Suprapubic skin (tissue), 4 donors: ENCODE measurements around the gene DNAH11. TPM values are rescaled to one million over a fixed set of nuclear protein-coding genes. Genes with fewer than 3 reads are reported as not detected.

Source experiments
- DNase-seq, 2 donors: peaks; one replicate each; pipeline ENCODE4 v3.0.0-alpha.2; 2019; ENCODE audit warnings: low spot score in 2 of 2
- H3K27ac ChIP-seq: fragments of 200-600 bp; sonication (generic); one replicate; pipeline ENCODE4 v1.5.1; 2019
- H3K27me3 ChIP-seq: fragments of 200-600 bp; sonication (generic); one replicate; pipeline ENCODE4 v1.5.1; 2019
- H3K36me3 ChIP-seq: fragments of 200-600 bp; sonication (generic); one replicate; pipeline ENCODE4 v1.5.1; 2019
- H3K4me1 ChIP-seq: fragments of 200-600 bp; sonication (generic); one replicate; pipeline ENCODE4 v1.5.1; 2019
- H3K4me3 ChIP-seq: fragments of 200-600 bp; sonication (generic); one replicate; pipeline ENCODE4 v1.5.1; 2019; ENCODE audit warnings: mild to moderate bottlenecking
- H3K9me3 ChIP-seq: fragments of 200-600 bp; sonication (generic); one replicate; pipeline ENCODE4 v1.5.1; 2019
- CTCF ChIP-seq, 2 donors: fragments of 200-600 bp in 1 of 2; fragments of 450-650 bp in 1 of 2; sonication (generic) in 1 of 2; IDR thresholded peaks; one replicate each; pipeline ENCODE4 v1.5.1; 2016 to 2019; ENCODE audit warnings: antibody characterized with exemption in 2 of 2, mild to moderate bottlenecking in 1 of 2, moderate library complexity in 1 of 2
- EP300 ChIP-seq: sonication (generic); formaldehyde crosslinking; IDR thresholded peaks from one replicate; pipeline ENCODE4 v1.6.1; 2017; ENCODE audit warnings: antibody characterized with exemption
- POLR2A ChIP-seq, 2 donors: fragments of 450-650 bp; IDR thresholded peaks; one replicate each; pipeline ENCODE4 v1.6.1; 2017; ENCODE audit warnings: antibody characterized with exemption in 2 of 2, mild to moderate bottlenecking in 2 of 2, moderate library complexity in 2 of 2
- POLR2AphosphoS5 ChIP-seq, 3 donors: sonication (generic); formaldehyde crosslinking; IDR thresholded peaks; one replicate each; pipeline ENCODE4 v1.6.1; 2017; ENCODE audit warnings: antibody characterized with exemption in 3 of 3
- WGBS: methylation state at CpG from one replicate; pipeline ENCODE4 v1.1.5; 2018; 5-methylcytosine and 5-hydroxymethylcytosine counted together
- total RNA-seq, 4 donors: library from RNA; depleted of rRNA; stranded (reverse); fragments of >200 nt; gene quantifications; one replicate each; pipeline ENCODE4 v1.1.0, GENCODE V29; 2016

Gene DNAH11
- total RNA-seq, 4 donors from 2014 or later: 0.57 to 48.3 (median 1.8) TPM

- no peak for DNase-seq
- H3K36me3 ChIP-seq: no peaks in the 10 kb centered on the region
- H3K4me1 ChIP-seq: no peaks in the 10 kb centered on the region
- H3K27me3 ChIP-seq: no peaks in the 10 kb centered on the region
- 71% methylated on average over 3 of the region's 3 CpGs for WGBS
- H3K9me3 ChIP-seq: no peaks in the 10 kb centered on the region
- TF ChIP-seq EP300: no peak
- TF ChIP-seq CTCF (IDR thresholded peaks at IDR 0.05): no peak
- TF ChIP-seq POLR2AphosphoS5 (IDR thresholded peaks at IDR 0.05): no peak
- TF ChIP-seq POLR2A (IDR thresholded peaks at IDR 0.05): no peak
- no peak overlapping the region for H3K27ac ChIP-seq
- no peak overlapping the region for H3K4me3 ChIP-seq
These were observed 65.6 kb downstream of the DNAH11 start for GRCh38 chr7:21608465-21608864.

GRCh38 chr7:21611129-21611528 is 68.3 kb downstream of the DNAH11 start:
- no peaks in the 10 kb centered on the region for H3K36me3 ChIP-seq
- H3K9me3 ChIP-seq: no peaks in the 10 kb centered on the region
- no peaks in the 10 kb centered on the region for H3K27me3 ChIP-seq
- no peak overlapping the region for H3K4me3 ChIP-seq
- 74% methylated on average over 4 of the region's 4 CpGs for WGBS
- no peak for TF ChIP-seq POLR2AphosphoS5 (IDR thresholded peaks at IDR 0.05)
- no peak for TF ChIP-seq CTCF (IDR thresholded peaks at IDR 0.05)
- no peak for TF ChIP-seq POLR2A (IDR thresholded peaks at IDR 0.05)
- TF ChIP-seq EP300: no peak
- H3K27ac ChIP-seq: no peak overlapping the region
- no peak for DNase-seq
- no peaks in the 10 kb centered on the region for H3K4me1 ChIP-seq

- 50% methylated on average over 2 of the region's 2 CpGs for WGBS
- H3K4me3 ChIP-seq: no peak overlapping the region
- H3K4me1 ChIP-seq: peaks cover 3% of the 10 kb centered on the region
- no peak for DNase-seq
- TF ChIP-seq EP300 (no peak), POLR2A (IDR thresholded peaks at IDR 0.05) (no peak), POLR2AphosphoS5 (IDR thresholded peaks at IDR 0.05) (no peak), CTCF (IDR thresholded peaks at IDR 0.05) (no peak)
- no peaks in the 10 kb centered on the region for H3K9me3 ChIP-seq
- no peaks in the 10 kb centered on the region for H3K27me3 ChIP-seq
- no peak overlapping the region for H3K27ac ChIP-seq
- no peaks in the 10 kb centered on the region for H3K36me3 ChIP-seq
These were observed 73.3 kb downstream of the DNAH11 start for GRCh38 chr7:21616091-21616490.

DNA sequence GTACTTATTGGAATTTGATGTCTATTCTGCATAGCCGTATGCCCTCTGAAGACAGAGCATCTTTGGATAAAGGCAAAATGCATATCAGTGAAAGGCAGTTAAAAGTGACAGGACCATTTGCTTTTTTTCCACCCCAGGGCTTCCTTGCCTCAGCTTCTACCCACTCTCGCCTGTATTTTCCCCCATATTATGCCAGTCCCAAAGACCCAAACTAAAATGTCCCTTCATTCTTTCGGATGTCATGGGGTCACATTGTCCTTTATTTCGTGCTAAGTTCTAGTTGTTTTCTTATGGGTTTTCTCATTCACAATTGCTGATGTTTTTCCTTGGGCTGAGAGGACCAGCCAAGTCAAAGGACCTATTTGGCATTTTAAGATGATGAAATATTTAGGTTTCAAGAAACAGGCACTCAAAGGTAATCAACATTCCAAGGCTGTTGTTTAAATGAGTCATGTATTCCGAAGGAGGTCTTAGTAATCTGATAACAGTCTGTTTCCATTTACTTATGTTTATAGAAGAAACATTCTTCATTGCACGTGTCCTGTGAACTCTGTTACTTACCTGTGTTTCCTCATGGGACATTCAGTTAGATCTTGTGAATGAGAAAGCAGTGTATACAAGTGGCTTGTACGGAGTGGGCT is 74.1 kb downstream of the DNAH11 start:
- DNase-seq: no peak
- no peaks in the 10 kb centered on the region for H3K9me3 ChIP-seq
- no peak overlapping the region for H3K27ac ChIP-seq
- no peak for TF ChIP-seq POLR2AphosphoS5 (IDR thresholded peaks at IDR 0.05)
- no peak for TF ChIP-seq EP300
- TF ChIP-seq POLR2A (IDR thresholded peaks at IDR 0.05): no peak
- TF ChIP-seq CTCF (IDR thresholded peaks at IDR 0.05): no peak
- no peaks in the 10 kb centered on the region for H3K27me3 ChIP-seq
- H3K4me1 ChIP-seq: peaks cover 3% of the 10 kb centered on the region
- 61% methylated on average over 7 of the region's 7 CpGs for WGBS
- H3K4me3 ChIP-seq: no peak overlapping the region
- H3K36me3 ChIP-seq: no peaks in the 10 kb centered on the region

DNA sequence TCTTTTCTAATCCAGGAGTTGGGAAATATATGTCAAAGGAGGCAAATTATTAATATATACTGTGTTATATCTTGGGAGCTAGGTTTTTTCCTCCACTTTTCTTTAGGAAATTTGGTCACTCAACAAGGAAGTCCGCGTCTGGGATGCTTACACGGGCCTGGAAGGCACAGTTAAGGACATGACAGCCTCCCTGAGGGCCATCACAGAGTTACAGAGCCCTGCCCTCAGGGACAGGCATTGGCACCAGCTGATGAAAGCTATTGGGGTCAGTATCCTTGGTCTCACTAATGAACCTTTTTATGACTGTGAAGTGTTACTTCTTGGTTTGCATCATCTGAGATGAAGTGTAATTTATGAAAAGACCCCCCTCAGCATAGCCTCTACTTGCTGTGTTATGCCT is 74.7 kb downstream of the DNAH11 start:
- peaks cover 3% of the 10 kb centered on the region for H3K4me1 ChIP-seq
- H3K36me3 ChIP-seq: no peaks in the 10 kb centered on the region
- no peak overlapping the region for H3K4me3 ChIP-seq
- no peaks in the 10 kb centered on the region for H3K27me3 ChIP-seq
- WGBS: 74% methylated on average over 3 of the region's 3 CpGs
- TF ChIP-seq POLR2A (IDR thresholded peaks at IDR 0.05) (no peak), POLR2AphosphoS5 (IDR thresholded peaks at IDR 0.05) (no peak), EP300 (no peak), CTCF (IDR thresholded peaks at IDR 0.05) (no peak)
- no peak for DNase-seq
- no peak overlapping the region for H3K27ac ChIP-seq
- no peaks in the 10 kb centered on the region for H3K9me3 ChIP-seq
